Measurements from ENCODE around the gene GBP2.

DNA sequence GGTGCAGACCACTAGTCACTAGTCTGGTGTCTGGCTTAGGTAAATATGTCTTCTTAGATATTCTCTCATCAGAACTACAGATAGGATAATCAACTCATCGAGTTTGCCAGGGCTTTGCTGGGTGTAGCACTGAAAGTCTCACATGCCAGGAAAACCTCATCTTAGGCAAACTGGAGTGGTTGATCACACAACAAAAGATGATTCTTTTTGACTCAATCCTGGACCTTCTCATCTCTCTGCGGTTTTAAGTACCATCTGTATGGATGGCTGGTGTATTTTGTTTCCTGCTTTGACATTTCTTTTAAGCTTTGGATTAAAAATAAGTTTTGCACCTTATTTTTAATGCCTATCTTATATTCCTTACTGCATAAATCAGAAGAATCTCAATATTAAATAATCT is 11.3 kb downstream of the GBP2 start:
- TF ChIP-seq, protein P1, sequence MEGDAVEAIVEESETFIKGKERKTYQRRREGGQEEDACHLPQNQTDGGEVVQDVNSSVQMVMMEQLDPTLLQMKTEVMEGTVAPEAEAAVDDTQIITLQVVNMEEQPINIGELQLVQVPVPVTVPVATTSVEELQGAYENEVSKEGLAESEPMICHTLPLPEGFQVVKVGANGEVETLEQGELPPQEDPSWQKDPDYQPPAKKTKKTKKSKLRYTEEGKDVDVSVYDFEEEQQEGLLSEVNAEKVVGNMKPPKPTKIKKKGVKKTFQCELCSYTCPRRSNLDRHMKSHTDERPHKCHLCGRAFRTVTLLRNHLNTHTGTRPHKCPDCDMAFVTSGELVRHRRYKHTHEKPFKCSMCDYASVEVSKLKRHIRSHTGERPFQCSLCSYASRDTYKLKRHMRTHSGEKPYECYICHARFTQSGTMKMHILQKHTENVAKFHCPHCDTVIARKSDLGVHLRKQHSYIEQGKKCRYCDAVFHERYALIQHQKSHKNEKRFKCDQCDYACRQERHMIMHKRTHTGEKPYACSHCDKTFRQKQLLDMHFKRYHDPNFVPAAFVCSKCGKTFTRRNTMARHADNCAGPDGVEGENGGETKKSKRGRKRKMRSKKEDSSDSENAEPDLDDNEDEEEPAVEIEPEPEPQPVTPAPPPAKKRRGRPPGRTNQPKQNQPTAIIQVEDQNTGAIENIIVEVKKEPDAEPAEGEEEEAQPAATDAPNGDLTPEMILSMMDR (IDR thresholded peaks at IDR 0.05): no peak
- TF ChIP-seq ZFX (IDR thresholded peaks at IDR 0.05; ENCODE audit: borderline replicate concordance): no peak
